Measurements from ENCODE around the gene MMP20. TPM values are rescaled to one million over a fixed set of nuclear protein-coding genes. Genes with fewer than 3 reads are reported as not detected.

The MMP20 gene
- total RNA-seq, 1 experiment from 2014 or later: not detected

DNA sequence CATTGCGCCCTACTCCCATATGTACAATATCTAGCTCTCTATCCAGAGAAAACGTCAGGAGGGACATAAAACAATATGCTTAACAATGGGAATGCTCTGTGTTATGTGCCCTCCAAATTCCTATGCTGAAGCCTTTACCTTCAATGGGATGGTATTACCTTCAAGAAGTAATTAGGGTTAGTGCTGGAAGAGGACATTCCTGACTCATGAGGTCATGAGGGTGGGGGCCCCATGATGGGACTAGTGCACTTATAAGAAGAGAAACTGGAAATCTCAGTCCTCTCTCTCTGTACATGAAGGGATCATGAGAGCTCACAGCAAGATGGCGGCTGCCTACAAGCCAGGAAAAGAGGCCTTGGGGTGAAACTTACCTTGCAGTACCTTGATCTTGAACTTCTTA is 20.3 kb downstream of the MMP20 start:
- DNase-seq (ENCODE audit: low spot score): no peak
- Histone ChIP-seq H3K36me3 (ENCODE audit: insufficient read depth, low read length, poor library complexity, severe bottlenecking) (no peaks in the 10 kb centered on the region), H3K4me1 (ENCODE audit: insufficient read depth, low read length, poor library complexity, severe bottlenecking) (peaks cover 2% of the 10 kb centered on the region), H3K4me3 (ENCODE audit: low read depth, low read length, poor library complexity, severe bottlenecking) (no peak overlapping the region), H3K27ac (ENCODE audit: low read depth, low read length, poor library complexity, severe bottlenecking) (no peak overlapping the region), H3K9me3 (ENCODE audit: low read depth, low read length, poor library complexity, severe bottlenecking) (no peaks in the 10 kb centered on the region), H3K27me3 (replicated peaks; ENCODE audit: insufficient read depth, low read depth, low read length, poor library complexity) (no peaks in the 10 kb centered on the region)
- POLR2A ChIA-PET (ENCODE audit: low non-redundant PET): no interaction called here
- CTCF ChIA-PET: no interaction called here
- BruUV-seq (replicated peaks): no TSS peak
- intact Hi-C loops (cut with micrococcal nuclease; ENCODE audit: unreplicated experiment): no loop called here
- TF ChIP-seq, protein P1, sequence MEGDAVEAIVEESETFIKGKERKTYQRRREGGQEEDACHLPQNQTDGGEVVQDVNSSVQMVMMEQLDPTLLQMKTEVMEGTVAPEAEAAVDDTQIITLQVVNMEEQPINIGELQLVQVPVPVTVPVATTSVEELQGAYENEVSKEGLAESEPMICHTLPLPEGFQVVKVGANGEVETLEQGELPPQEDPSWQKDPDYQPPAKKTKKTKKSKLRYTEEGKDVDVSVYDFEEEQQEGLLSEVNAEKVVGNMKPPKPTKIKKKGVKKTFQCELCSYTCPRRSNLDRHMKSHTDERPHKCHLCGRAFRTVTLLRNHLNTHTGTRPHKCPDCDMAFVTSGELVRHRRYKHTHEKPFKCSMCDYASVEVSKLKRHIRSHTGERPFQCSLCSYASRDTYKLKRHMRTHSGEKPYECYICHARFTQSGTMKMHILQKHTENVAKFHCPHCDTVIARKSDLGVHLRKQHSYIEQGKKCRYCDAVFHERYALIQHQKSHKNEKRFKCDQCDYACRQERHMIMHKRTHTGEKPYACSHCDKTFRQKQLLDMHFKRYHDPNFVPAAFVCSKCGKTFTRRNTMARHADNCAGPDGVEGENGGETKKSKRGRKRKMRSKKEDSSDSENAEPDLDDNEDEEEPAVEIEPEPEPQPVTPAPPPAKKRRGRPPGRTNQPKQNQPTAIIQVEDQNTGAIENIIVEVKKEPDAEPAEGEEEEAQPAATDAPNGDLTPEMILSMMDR (conservative IDR thresholded peaks at IDR 0.05; ENCODE audit: low read depth, low read length): no peak
- no peak for TF ChIP-seq EZH2 (IDR thresholded peaks at IDR 0.05; ENCODE audit: borderline replicate concordance, low read depth, low read length, poor library complexity, severe bottlenecking)

DNA sequence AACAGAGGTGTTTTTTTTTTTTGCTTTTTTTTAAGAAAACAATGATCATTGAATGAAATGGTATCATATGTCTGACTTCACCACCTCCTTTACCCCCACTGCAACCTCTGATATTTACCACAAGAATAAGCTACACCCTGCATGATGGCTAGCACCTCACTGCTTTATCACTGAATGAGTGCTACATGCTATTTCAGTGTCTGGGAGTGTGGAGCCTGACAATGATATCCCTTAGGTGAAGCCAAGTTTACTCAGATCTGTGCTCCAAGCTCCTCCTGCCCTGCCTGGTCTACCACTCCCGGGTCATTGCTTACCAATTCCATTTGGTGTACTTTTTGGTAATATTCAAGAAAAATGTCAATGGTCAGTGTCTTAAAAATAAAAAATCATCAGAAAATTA is 21.1 kb downstream of the MMP20 start:
- DNase-seq (ENCODE audit: low spot score): no peak
- BruUV-seq (replicated peaks): no TSS peak
- ChIA-PET POLR2A (ENCODE audit: low non-redundant PET) (no interaction called here), CTCF (no interaction called here)
- TF ChIP-seq, protein P1 (conservative IDR thresholded peaks at IDR 0.05; ENCODE audit: low read depth, low read length): no peak
- TF ChIP-seq EZH2 (IDR thresholded peaks at IDR 0.05; ENCODE audit: borderline replicate concordance, low read depth, low read length, poor library complexity, severe bottlenecking): no peak
- H3K4me1 ChIP-seq (ENCODE audit: insufficient read depth, low read length, poor library complexity, severe bottlenecking): peaks cover 4% of the 10 kb centered on the region
- H3K27ac ChIP-seq (ENCODE audit: low read depth, low read length, poor library complexity, severe bottlenecking): no peak overlapping the region
- no peaks in the 10 kb centered on the region for H3K36me3 ChIP-seq (ENCODE audit: insufficient read depth, low read length, poor library complexity, severe bottlenecking)
- no peak overlapping the region for H3K4me3 ChIP-seq (ENCODE audit: low read depth, low read length, poor library complexity, severe bottlenecking)
- intact Hi-C loops (cut with micrococcal nuclease; ENCODE audit: unreplicated experiment): no loop called here
- H3K27me3 ChIP-seq (replicated peaks; ENCODE audit: insufficient read depth, low read depth, low read length, poor library complexity): no peaks in the 10 kb centered on the region
- no peaks in the 10 kb centered on the region for H3K9me3 ChIP-seq (ENCODE audit: low read depth, low read length, poor library complexity, severe bottlenecking)

DNA sequence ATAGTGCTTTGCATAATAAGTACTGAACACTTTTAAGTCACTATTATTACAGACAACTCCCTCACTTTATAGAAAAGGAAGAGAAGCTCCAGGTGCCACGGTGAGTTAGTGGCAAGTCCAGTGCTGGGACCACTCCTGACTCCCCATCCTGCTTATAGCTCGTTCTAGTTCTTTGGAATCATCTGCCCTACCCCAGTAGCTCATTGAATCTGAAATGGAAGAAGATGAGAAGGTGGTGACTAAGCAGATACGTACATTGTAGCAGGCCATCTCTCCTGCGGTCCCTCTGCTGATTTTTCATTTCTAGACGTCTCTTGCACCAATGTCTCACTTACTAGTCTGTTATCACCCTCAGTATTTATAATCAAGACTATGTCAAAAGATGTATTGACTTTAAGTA is 21.6 kb downstream of the MMP20 start:
- intact Hi-C loops (cut with micrococcal nuclease; ENCODE audit: unreplicated experiment): no loop called here
- no peaks in the 10 kb centered on the region for H3K27me3 ChIP-seq (replicated peaks; ENCODE audit: insufficient read depth, low read depth, low read length, poor library complexity)
- H3K27ac ChIP-seq (ENCODE audit: low read depth, low read length, poor library complexity, severe bottlenecking): no peak overlapping the region
- no peaks in the 10 kb centered on the region for H3K9me3 ChIP-seq (ENCODE audit: low read depth, low read length, poor library complexity, severe bottlenecking)
- BruUV-seq (replicated peaks): no TSS peak
- ChIA-PET POLR2A (ENCODE audit: low non-redundant PET) (no interaction called here), CTCF (interaction anchor here (0.5 kb wide), 1 partner anchor 13 kb away, joined by 3 read pairs; no protein-coding TSS in a partner anchor)
- TF ChIP-seq, protein P1 (conservative IDR thresholded peaks at IDR 0.05; ENCODE audit: low read depth, low read length): no peak
- no peak for TF ChIP-seq EZH2 (IDR thresholded peaks at IDR 0.05; ENCODE audit: borderline replicate concordance, low read depth, low read length, poor library complexity, severe bottlenecking)
- no peak overlapping the region for H3K4me3 ChIP-seq (ENCODE audit: low read depth, low read length, poor library complexity, severe bottlenecking)
- DNase-seq (ENCODE audit: low spot score): no peak
- peaks cover 4% of the 10 kb centered on the region for H3K4me1 ChIP-seq (ENCODE audit: insufficient read depth, low read length, poor library complexity, severe bottlenecking)
- H3K36me3 ChIP-seq (ENCODE audit: insufficient read depth, low read length, poor library complexity, severe bottlenecking): no peaks in the 10 kb centered on the region
